HG03060 (cell line): ENCODE measurements around the gene SKAP1.

ENCODE experiments used
- ATAC-seq: cut with Tn5 transposase; IDR thresholded peaks from one replicate; pipeline ENCODE4 v1.9.1; 2021; ENCODE audit warnings: low read depth, moderate number of reproducible peaks; ENCODE audit not compliant: unreplicated experiment

SKAP1 gene

DNA sequence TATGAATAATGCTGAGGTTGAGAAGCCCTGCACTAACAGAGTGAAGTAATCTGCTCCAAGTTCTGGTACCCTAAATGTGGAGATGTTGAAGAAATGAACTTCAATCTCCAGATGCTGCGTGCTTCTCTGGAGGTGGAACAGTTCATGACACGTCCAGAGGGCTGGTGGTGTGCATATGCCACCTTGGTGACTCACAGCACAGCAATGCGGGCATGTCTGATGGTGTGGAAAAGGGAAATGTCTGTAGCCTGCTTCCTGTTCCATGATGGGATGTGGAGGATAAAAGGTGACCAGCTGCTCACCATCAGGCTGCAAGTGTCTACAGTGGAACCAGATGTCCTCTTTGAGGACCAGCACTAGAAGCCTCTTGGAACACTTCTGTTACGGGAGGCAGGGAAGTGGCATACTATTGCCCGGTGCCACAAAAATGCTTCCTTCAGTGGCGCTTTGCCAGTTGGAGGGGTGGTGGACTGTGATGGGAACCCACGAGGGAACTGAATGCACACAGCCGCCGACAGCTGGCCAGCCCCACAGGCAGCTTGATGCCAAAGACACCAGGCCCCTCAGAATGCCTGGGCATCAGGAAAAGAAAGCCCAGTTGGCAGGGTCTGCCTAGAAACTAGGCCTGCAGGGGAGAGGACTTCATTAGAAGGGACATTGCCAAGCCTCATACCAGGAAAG, 302.5 kb downstream of the SKAP1 start:
- ATAC-seq: no peak

GRCh38 chr17:48126532-48126850, 303.5 kb downstream of the SKAP1 start:
- ATAC-seq: no peak

GRCh38 chr17:48125829-48126531, 304.0 kb downstream of the SKAP1 start:
- ATAC-seq: no peak

DNA sequence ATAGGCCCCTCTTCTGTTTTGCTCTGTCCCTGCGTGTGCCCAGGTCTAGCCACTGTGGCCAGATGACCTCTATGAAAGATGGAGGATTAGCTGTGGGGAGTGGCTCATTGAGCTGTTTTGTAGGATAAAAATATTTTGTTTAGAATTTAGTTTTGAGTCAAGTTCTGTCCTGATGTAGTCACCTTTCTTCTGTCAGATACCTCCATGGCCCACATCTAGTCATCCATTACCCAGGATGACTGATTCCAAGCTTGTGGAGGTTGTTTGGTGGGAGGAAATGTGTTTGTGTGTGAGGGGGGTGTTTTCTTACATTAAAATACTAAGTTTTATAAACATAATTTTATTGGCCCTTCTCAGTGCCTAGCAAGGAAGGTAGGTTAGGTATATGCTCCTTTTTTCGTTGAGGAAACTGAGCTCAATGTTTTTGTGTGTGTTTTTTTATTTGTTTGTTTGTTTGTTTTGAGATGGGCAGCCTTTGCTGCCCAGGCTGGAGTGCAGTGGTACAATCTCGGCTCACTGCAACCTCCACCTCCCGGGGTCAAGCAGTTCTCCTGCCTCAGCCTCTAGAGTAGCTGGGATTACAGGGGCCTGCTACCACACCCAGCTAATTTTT, 306.1 kb downstream of the SKAP1 start:
- ATAC-seq: no peak

DNA sequence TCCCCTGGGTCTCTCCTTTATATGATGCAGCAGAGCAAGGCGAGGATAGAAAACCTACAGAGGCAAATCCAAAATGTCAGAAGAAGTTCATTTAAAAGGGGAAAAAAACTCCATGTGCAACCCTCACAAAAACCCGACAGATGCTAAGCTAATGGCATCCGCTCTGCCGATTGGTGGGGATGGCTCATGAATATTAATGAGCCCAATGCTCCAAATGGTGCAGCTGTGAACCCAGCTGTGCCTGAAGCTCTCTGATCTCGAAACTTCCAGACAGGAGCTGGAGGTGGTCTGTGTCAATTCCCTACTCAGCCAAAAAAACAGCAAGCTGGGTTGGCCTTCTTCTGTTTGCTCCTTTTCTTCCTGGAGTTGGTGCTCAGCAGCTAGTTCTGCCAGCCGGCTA, 306.9 kb downstream of the SKAP1 start:
- ATAC-seq: no peak

GRCh38 chr17:48122665-48123045, 307.4 kb downstream of the SKAP1 start:
- no peak for ATAC-seq

- no peak for ATAC-seq
Measured at GRCh38 chr17:48121923-48122664, 307.9 kb downstream of the SKAP1 start.

DNA sequence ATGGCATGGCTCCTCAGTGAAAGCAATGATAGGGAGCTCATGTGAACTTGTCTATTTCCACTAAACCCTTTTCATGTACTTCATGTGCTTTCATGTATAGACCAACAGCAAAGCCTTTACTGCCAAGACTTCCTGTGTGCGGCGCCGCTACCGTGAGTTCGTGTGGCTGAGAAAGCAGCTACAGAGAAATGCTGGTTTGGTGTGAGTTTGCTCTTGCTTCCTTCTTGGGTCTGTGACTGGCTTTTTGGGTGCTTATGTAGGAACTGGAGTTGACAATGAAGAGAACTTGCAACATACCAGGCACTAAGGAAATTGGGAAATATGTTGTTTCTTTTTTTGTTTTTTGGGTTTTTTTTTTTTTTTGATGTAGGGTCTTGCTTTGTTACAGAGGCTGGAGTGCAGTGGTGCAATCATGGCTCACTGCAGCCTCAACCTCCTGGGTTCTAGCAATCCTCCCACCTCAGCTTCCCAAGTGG, 316.8 kb downstream of the SKAP1 start:
- ATAC-seq: no peak

DNA sequence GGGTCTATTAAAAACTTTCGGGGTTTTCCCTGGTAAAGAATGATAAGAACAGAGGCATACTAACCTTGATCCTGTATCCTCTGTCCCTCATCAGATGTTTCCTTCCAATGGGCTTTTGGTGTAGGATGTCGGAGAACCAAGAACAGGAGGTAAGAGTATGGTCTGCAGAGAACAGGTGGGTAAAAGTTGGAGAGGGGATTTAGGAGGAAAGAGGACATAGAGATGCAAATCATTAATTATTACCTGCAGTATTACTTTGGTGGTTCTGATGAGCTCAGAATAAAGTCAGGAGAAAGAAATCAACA, 318.1 kb downstream of the SKAP1 start:
- ATAC-seq: no peak

DNA sequence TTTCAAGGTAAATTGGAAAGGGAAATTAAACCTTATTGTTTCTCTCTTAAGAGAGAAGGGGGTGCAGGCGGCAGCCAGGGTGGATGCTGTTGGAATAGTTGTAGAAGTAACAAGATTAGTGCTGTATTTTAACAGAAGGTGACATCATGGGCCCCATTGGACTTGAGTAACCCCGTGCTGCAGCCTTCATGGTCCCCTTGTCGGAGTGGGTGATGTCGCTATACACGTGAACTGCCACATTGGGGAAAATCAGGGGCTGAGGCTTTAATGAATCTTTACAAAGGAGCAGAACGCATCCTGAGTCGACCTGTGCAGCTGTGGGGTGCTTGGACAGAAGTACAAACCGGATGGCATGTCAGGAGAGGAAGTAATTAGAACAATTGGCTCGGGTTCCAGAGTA, 319.3 kb downstream of the SKAP1 start:
- no peak for ATAC-seq

DNA sequence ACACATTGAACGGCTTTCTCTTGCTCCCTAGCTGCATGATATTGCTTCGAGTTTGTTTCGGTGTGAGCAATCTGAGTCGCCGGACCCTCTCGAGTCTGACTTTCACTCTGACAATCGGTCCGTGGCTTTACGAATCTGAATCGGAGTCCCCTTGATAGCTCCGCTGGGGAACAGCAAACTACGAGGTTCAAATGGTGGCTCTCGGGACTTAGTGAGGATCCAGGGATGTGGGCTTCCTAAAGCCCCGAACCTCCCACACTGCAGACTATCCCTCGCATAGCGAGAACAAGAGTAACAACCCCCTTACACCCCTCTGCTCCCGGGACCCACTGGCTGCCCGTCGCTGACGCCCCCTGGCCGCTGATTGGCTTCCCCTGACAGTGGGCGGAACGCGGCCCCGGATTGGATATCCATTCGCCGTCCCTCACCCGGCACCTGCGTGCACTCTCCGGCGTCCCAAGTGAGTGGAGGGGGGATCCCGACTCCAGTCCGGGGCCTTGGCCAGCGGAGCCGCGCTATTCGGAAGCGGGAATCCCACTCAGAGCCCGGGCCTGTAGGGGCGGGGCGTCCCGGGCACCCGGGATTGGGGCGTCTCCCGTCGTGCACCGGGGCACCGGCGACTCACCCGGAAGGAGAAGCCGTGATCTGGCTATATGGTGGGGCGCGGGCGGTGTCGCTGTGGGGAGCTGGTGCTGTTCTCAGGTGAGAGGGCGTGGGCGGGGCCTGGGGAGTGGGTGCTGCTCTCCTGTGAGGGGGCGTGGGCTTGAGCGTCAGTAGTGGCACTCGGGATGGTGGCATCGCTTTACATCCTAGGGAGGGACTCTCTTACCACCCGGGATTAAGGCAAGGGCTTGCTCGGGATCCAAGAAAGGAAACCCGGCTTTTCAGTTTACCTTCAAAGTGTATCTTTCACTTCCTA, 322.6 kb downstream of the SKAP1 start, which contains the start of gene SNX11:
Gene SNX11 (plus strand): TSS at position 630 of the 919 bp plus-strand sequence. CDS start 4,278 bp downstream, outside the sequence.
- peak; percentile 30 for ATAC-seq

- ATAC-seq: no peak
Measured at GRCh38 chr17:48106802-48107136, 323.2 kb downstream of the SKAP1 start.

DNA sequence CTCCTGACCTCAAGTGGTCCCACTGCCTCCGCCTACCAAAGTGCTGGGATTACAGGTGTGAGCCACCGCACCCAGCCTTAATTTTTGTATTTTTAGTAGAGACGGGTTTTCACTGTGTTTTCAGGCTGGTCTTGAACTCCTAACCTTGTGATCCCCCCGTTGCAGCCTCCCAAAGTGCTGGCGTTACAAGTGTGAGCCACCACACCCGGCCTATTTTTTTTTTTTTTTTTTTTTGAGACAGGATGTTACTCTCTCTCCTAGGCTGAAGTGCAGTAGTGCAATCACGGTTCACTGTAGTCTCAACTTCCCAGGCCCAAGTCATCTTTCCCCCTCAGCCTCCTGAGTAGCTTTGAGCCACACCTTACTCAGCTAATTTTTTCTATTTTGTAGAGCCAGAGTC, 325.6 kb downstream of the SKAP1 start:
- no peak for ATAC-seq

DNA sequence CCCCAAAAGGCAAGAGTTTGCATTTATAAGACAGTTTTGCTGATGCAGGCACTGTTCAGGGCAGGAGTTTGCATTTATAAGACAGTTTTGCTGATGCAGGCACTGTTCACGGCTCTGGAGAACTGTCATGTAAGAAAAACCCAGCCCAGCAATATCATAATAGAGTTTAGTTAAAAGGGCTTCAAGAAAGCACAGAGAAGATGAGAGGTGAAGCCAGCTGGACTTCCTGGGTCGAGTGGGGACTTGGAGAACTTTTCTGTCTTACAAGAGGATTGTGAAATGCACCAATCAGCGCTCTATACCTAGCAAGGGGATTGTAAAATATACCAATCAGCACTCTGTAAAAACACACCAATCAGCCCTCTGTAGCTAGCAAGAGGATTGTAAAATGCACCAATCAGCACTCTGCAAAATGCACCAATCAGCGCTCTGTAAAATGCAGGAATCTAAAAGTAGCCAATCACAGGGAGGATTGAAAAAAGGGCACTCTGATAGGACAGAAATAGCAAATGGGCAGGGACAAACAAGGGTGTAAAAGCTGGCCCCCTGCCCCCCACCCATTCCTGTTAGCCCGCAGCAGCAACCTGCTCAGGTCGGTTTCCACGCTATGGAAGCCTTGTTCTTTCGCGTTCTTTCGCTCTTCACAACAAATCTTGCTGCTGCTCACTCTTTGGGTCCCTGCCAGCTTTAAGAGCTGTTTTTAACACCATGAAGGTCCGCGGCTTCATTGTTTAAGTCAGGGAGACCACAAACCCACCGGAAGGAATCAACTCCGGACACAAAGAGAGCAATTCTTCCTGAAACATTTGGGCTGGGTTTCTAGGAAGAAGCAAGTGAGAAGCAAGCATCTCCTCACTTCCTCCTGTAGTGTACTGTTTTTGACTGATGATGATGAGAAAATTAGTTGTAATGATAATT, 327.0 kb downstream of the SKAP1 start:
- ATAC-seq: no peak

DNA sequence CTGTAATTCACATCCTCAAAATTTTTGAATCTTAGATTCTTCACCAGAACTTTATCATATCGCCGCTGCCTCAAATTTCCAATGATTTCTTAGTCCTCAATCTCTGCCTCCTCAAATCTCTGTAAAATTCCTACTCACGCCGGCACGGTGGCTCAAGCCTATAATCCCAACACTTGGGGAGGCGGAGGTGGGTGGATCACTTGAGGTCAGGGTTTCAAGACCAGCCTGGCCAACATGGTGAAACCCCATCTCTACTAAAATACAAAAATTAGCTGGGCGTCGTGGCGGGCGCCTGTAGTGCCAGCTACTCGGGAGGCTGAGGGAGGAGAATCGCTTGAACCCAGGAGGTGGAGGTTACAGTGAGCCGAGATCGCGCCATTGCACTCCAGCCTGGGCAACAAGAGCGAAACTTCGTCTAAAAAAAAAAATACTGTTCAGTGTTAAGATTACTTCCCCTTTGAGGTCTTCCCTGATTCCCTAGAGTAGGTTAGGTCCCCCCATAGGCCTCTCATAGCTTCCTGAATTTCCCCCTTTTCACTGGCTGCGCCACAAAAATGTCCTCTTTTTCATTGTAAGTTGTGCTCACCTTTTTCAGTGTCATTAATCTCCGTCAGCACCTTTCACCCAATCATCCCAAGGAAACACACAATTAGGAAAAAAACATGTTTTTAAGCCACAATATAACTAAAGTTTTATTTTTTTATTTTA, 327.8 kb downstream of the SKAP1 start:
- ATAC-seq: no peak

- ATAC-seq: peak; percentile 72
Measured at GRCh38 chr17:48101012-48101720, 328.8 kb downstream of the SKAP1 start, which contains the start of gene CBX1. Gene CBX1, minus strand, starts transcription at chr17:48101478. Its CDS starts 24,474 bp downstream, at chr17:48077004.

- no peak for ATAC-seq
Measured at GRCh38 chr17:48100591-48101011, 329.4 kb downstream of the SKAP1 start.

- ATAC-seq: no peak
Measured at GRCh38 chr17:48100160-48100559, 329.9 kb downstream of the SKAP1 start.
